IPS DF 6.9 (cell line): Measurements from ENCODE around the gene GFY.
A peak's percentile ranks its signal among the peaks of the same experiment; 100 is the strongest.

Experiments used
- DNase-seq: peaks from one replicate; pipeline ENCODE4 v3.0.0-alpha.2; 2013; ENCODE audit warnings: low read depth, low spot score
- H3K27ac ChIP-seq: one replicate; pipeline ENCODE4 v1.5.1; 2013; ENCODE audit warnings: low read length, control low read depth
- H3K27me3 ChIP-seq: 2 replicates; pipeline ENCODE4 v1.6.1; 2013; ENCODE audit warnings: mild to moderate bottlenecking, low read length; ENCODE audit not compliant: control insufficient read depth, insufficient read depth
- H3K36me3 ChIP-seq: 2 replicates; pipeline ENCODE4 v1.6.1; 2013; ENCODE audit warnings: low read length; ENCODE audit not compliant: control insufficient read depth, insufficient read depth
- H3K4me1 ChIP-seq: 2 replicates; pipeline ENCODE4 v1.6.1; 2013; ENCODE audit warnings: low read length; ENCODE audit not compliant: control insufficient read depth, insufficient read depth
- H3K4me3 ChIP-seq: 2 replicates; pipeline ENCODE4 v1.5.1; 2013; ENCODE audit warnings: mild to moderate bottlenecking, low read length
- H3K9me3 ChIP-seq: 2 replicates; pipeline ENCODE4 v1.6.1; 2013; ENCODE audit warnings: low read length, inconsistent platforms; ENCODE audit not compliant: control insufficient read depth, insufficient read depth
- WGBS: extraction: QIAGEN DNeasy Blood & Tissue Kit; methylation state at CpG from one replicate; pipeline ENCODE4 v1.1.7; 2013; ENCODE audit warnings: mixed read lengths, missing lambda C conversion rate; ENCODE audit not compliant: insufficient read length, insufficient coverage; 5-methylcytosine and 5-hydroxymethylcytosine counted together

GFY gene

GRCh38 chr19:49427855-49428546 is 2.8 kb downstream of the GFY start:
- Histone ChIP-seq H3K27ac (no peak overlapping the region), H3K9me3 (no peaks in the 10 kb centered on the region), H3K4me3 (peak overlapping the region; percentile 41; the same call in 1 of the 2 replicates), H3K27me3 (peaks cover 12% of the 10 kb centered on the region; the same call in 1 of the 2 replicates), H3K4me1 (peaks cover 14% of the 10 kb centered on the region), H3K36me3 (no peaks in the 10 kb centered on the region)
- WGBS: no CpG with 5 or more reads among the region's 45 CpGs
- no peak for DNase-seq

- no peaks in the 10 kb centered on the region for H3K9me3 ChIP-seq
- peaks cover 9% of the 10 kb centered on the region; the same call in 1 of the 2 replicates for H3K27me3 ChIP-seq
- H3K36me3 ChIP-seq: no peaks in the 10 kb centered on the region
- no peak for DNase-seq
- no peak overlapping the region for H3K27ac ChIP-seq
- WGBS: no CpG with 5 or more reads among the region's 29 CpGs
- peak overlapping the region; percentile 41; the same call in 1 of the 2 replicates for H3K4me3 ChIP-seq
- peaks cover 15% of the 10 kb centered on the region for H3K4me1 ChIP-seq
Observed at GRCh38 chr19:49428547-49429451, 3.6 kb downstream of the GFY start.

DNA sequence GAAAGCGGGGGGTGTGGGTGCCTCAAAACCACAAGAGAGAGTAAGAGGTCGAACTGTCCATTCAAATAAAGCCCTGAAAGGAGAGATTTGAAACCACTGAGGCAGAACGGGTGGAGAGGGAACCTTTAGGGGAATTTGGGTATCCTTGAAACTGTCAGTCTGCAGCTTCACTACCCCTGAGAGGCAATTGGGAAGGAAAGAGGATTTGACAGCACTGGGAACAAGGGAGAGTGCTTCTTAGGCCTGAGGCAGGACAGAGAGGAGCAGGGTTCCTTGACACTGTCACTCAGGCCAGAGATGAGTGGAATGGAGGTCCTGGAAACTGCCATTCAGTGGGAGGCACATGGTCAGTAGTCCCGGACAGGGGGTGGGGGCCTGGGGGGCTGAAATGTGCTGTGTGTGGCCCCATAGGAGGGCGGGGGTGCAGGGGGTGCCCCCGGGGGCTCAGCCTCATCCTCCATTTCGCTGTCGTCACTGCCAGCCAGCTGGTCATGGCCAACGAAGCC is 5.0 kb downstream of the GFY start:
- no peak for DNase-seq
- H3K36me3 ChIP-seq: no peaks in the 10 kb centered on the region
- H3K4me1 ChIP-seq: peaks cover 15% of the 10 kb centered on the region
- no peak overlapping the region for H3K27ac ChIP-seq
- H3K9me3 ChIP-seq: no peaks in the 10 kb centered on the region
- no CpG with 5 or more reads among the region's 9 CpGs for WGBS
- peaks cover 3% of the 10 kb centered on the region; the same call in 1 of the 2 replicates for H3K27me3 ChIP-seq
- no peak overlapping the region for H3K4me3 ChIP-seq

- no peak for DNase-seq
- Histone ChIP-seq H3K36me3 (no peaks in the 10 kb centered on the region), H3K27ac (no peak overlapping the region), H3K27me3 (peaks cover 3% of the 10 kb centered on the region; the same call in 1 of the 2 replicates), H3K4me1 (peaks cover 14% of the 10 kb centered on the region), H3K4me3 (no peak overlapping the region), H3K9me3 (no peaks in the 10 kb centered on the region)
- WGBS: no CpG with 5 or more reads among the region's 28 CpGs
Observed at GRCh38 chr19:49430678-49431329, 5.6 kb downstream of the GFY start.

DNA sequence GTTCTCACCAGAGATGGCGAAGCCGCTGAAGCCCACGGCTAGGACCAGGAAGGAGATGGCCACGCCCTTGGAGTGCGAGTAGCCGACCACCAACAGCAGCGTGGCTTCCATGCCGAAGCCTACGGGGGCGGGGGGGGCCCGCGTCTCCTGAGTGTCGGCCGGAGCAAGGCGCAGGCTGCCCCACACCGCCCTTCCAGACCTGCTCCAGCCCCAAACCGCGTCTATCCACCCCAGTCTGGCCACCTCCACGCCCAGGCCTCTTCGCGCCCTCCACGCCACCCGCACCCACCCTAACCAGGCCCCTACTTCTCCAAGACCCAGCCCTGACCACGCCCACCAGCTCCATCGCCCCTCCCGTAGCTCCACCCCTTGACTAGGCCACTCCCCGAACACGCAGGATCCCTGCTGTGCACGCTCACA is 6.2 kb downstream of the GFY start:
- H3K27ac ChIP-seq: no peak overlapping the region
- H3K27me3 ChIP-seq: peaks cover 3% of the 10 kb centered on the region; the same call in 1 of the 2 replicates
- DNase-seq: no peak
- no peaks in the 10 kb centered on the region for H3K36me3 ChIP-seq
- H3K4me3 ChIP-seq: no peak overlapping the region
- peaks cover 15% of the 10 kb centered on the region for H3K4me1 ChIP-seq
- no CpG with 5 or more reads among the region's 29 CpGs for WGBS
- no peaks in the 10 kb centered on the region for H3K9me3 ChIP-seq

- peaks cover 16% of the 10 kb centered on the region for H3K4me1 ChIP-seq
- peak overlapping the region; percentile 45; the same call in 1 of the 2 replicates for H3K4me3 ChIP-seq
- H3K9me3 ChIP-seq: no peaks in the 10 kb centered on the region
- no peaks in the 10 kb centered on the region for H3K36me3 ChIP-seq
- no peak for DNase-seq
- H3K27me3 ChIP-seq: peaks cover 5% of the 10 kb centered on the region; the same call in 1 of the 2 replicates
- WGBS: no CpG with 5 or more reads among the region's 63 CpGs
- no peak overlapping the region for H3K27ac ChIP-seq
Observed at GRCh38 chr19:49432141-49433073, 7.2 kb downstream of the GFY start.

DNA sequence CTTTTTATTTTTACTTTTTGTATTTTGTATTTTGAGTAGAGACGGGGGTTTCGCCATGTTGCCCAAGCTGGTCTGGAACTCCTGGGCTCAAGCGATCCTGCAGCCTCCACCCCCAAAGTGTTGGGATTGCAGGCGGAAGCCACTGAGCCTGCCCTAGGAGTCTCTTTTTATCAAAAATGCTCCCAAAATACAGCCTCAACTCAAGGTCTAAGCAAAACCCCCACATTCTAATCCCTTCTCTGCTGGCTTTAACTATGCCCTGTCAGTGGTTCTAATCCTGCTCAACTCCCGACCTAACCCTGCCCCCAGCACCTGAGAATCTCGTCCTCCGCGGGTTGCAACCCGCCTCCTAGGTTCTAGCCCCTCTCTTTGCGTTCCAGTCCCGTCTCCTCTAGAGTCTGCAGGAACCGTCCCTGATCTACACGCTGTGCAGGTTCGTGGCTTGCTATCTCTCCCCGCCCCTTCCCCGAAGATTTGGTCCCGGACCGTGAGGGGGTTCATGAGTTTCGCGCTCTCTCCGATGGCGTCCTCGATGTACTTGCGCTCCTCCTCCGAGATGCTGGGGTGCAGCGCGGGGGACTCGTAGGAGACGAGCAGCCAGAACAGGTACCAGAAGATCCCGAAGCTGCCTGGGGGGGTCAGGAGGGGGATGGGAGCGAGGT is 8.2 kb downstream of the GFY start:
- Histone ChIP-seq H3K36me3 (no peaks in the 10 kb centered on the region), H3K27ac (no peak overlapping the region), H3K27me3 (peaks cover 11% of the 10 kb centered on the region; the same call in 1 of the 2 replicates), H3K4me3 (no peak overlapping the region), H3K4me1 (peaks cover 13% of the 10 kb centered on the region; the same call in 1 of the 2 replicates), H3K9me3 (no peaks in the 10 kb centered on the region)
- WGBS: no CpG with 5 or more reads among the region's 31 CpGs
- no peak for DNase-seq

DNA sequence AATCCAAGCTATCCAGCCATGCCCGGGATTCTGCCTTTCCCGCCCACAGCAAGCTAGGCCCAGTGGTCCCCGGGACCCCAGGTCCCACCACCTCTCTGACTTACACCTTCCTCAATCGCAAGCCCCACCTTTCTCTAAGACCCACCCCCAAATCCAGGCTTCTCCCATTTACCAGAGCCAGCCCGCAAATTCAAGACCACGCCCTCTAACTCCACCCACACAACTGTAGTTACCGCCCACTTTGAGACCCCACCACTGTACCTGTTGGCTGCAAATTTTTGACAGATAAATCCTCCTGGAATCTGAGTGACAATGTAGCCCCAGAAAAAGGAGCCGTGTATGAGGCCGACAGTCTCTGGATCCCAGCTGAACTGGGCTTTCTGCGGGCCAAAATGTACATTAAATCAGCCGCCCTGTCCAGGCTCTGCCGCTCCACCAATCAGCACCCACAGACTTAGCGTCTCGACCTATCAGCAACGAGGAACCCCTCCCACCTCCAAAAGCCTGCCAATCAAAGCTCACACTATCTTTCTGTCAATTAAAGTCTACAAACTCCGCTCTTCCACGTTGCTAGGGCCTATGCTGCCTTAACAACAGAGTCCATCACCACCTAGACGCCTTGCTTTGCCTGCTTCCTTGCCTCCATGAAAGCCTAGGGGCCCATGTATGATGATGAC is 9.9 kb downstream of the GFY start:
- peaks cover 13% of the 10 kb centered on the region; the same call in 1 of the 2 replicates for H3K4me1 ChIP-seq
- H3K36me3 ChIP-seq: no peaks in the 10 kb centered on the region
- peaks cover 19% of the 10 kb centered on the region; the same call in 1 of the 2 replicates for H3K27me3 ChIP-seq

More for the DNA sequence above, 9.9 kb downstream of the GFY start:
- H3K27ac ChIP-seq: no peak overlapping the region
- H3K9me3 ChIP-seq: no peaks in the 10 kb centered on the region
- no CpG with 5 or more reads among the region's 18 CpGs for WGBS
- no peak overlapping the region for H3K4me3 ChIP-seq
- DNase-seq: no peak
